ENCODE measurements around the gene DAZL.

Gene DAZL

GRCh38 chr3:16538507-16538906 lies 66.7 kb downstream of the DAZL start:
- no peak for DNase-seq

GRCh38 chr3:16536996-16537395 lies 68.2 kb downstream of the DAZL start:
- DNase-seq, result no peak
